22Rv1 (cell line): Measurements from ENCODE around the gene PARN.

Experiments used
- ZFX ChIP-seq: fragments of 450-650 bp; IDR thresholded peaks from 2 replicates; pipeline ENCODE4 v1.6.1; 2017; ENCODE audit warnings: antibody characterized with exemption, borderline replicate concordance
- TF ChIP-seq, protein P1 (sequence below): fragments of 450-650 bp; IDR thresholded peaks from 2 replicates; pipeline ENCODE4 v1.5.1; 2017; ENCODE audit warnings: mild to moderate bottlenecking

DNA sequence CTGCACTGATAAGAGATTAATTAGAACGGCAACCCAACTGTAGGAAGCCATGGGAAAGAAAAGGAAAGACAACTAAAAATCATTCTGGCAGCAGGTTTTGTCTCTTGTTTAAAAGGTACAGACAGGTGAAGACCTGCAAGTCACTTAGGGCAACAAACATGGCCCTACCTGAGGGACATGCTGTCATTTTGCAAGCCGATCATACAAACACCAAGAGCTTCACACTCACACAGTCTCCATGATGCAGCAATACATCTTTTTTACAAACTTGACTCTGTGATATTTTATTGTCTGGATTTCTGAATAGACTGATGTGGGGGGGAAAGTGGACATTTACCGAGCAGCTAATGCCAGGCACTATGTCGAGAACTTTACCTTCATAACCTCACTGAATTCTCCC, 101.8 kb downstream of the PARN start:
- no peak for TF ChIP-seq ZFX
- TF ChIP-seq, protein P1, sequence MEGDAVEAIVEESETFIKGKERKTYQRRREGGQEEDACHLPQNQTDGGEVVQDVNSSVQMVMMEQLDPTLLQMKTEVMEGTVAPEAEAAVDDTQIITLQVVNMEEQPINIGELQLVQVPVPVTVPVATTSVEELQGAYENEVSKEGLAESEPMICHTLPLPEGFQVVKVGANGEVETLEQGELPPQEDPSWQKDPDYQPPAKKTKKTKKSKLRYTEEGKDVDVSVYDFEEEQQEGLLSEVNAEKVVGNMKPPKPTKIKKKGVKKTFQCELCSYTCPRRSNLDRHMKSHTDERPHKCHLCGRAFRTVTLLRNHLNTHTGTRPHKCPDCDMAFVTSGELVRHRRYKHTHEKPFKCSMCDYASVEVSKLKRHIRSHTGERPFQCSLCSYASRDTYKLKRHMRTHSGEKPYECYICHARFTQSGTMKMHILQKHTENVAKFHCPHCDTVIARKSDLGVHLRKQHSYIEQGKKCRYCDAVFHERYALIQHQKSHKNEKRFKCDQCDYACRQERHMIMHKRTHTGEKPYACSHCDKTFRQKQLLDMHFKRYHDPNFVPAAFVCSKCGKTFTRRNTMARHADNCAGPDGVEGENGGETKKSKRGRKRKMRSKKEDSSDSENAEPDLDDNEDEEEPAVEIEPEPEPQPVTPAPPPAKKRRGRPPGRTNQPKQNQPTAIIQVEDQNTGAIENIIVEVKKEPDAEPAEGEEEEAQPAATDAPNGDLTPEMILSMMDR, result no peak
